Measurements from ENCODE around the gene TMEM132A.

- TF ChIP-seq POLR2A (IDR thresholded peaks at IDR 0.05) (no peak), POLR2AphosphoS5 (IDR thresholded peaks at IDR 0.05; ENCODE audit: insufficient read depth in 1 of 2, low read depth in 1 of 2) (no peak)
- TF ChIP-seq, protein P1, sequence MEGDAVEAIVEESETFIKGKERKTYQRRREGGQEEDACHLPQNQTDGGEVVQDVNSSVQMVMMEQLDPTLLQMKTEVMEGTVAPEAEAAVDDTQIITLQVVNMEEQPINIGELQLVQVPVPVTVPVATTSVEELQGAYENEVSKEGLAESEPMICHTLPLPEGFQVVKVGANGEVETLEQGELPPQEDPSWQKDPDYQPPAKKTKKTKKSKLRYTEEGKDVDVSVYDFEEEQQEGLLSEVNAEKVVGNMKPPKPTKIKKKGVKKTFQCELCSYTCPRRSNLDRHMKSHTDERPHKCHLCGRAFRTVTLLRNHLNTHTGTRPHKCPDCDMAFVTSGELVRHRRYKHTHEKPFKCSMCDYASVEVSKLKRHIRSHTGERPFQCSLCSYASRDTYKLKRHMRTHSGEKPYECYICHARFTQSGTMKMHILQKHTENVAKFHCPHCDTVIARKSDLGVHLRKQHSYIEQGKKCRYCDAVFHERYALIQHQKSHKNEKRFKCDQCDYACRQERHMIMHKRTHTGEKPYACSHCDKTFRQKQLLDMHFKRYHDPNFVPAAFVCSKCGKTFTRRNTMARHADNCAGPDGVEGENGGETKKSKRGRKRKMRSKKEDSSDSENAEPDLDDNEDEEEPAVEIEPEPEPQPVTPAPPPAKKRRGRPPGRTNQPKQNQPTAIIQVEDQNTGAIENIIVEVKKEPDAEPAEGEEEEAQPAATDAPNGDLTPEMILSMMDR (IDR thresholded peaks at IDR 0.05), result no peak
Measured at GRCh38 chr11:60922906-60923305, 1.4 kb upstream of the TMEM132A start.

Data from vagina (tissue), 2 donors.